Liver (tissue), 9 donors: Measurements from ENCODE around the gene GPR55. TPM values are rescaled to one million over a fixed set of nuclear protein-coding genes. Genes with fewer than 3 reads are reported as not detected.

Experiments used
- DNase-seq: peaks from one replicate; pipeline ENCODE4 v3.0.0-alpha.2; 2017; ENCODE audit warnings: low spot score
- H3K27ac ChIP-seq, 2 donors: one replicate each; pipeline ENCODE4 v1.7.0; 2013; ENCODE audit warnings: inconsistent platforms in 2 of 2, low read length in 2 of 2, control low read depth in 1 of 2, low read depth in 1 of 2, mild to moderate bottlenecking in 1 of 2
- H3K27me3 ChIP-seq, 4 donors: one replicate each; pipeline versions ENCODE4 v1.6.1 to v1.7.0; 2013; ENCODE audit warnings: low read length in 3 of 4, inconsistent platforms in 1 of 4, mild to moderate bottlenecking in 1 of 4, moderate library complexity in 1 of 4; ENCODE audit not compliant: control insufficient read depth in 4 of 4, insufficient read depth in 4 of 4
- H3K36me3 ChIP-seq, 4 donors: one replicate each; pipeline versions ENCODE4 v1.6.1 to v1.7.0; 2013; ENCODE audit warnings: low read length in 3 of 4, mild to moderate bottlenecking in 3 of 4, low read depth in 1 of 4, moderate library complexity in 1 of 4; ENCODE audit not compliant: control insufficient read depth in 4 of 4, insufficient read depth in 3 of 4
- H3K4me1 ChIP-seq, 4 donors: one replicate each; pipeline versions ENCODE4 v1.6.1 to v1.7.0; 2013; ENCODE audit warnings: low read length in 3 of 4, mild to moderate bottlenecking in 3 of 4, moderate library complexity in 1 of 4; ENCODE audit not compliant: control insufficient read depth in 4 of 4, insufficient read depth in 4 of 4
- H3K4me3 ChIP-seq, 3 donors: one replicate each; pipeline versions ENCODE4 v1.6.1 to v1.7.0; 2013; ENCODE audit warnings: low read length in 3 of 3, control low read depth in 1 of 3, low read depth in 1 of 3, mild to moderate bottlenecking in 1 of 3
- H3K9ac ChIP-seq, 2 donors: one replicate each; pipeline ENCODE4 v1.7.0; 2013; ENCODE audit warnings: low read length in 2 of 2, mild to moderate bottlenecking in 2 of 2, moderate library complexity in 2 of 2, control low read depth in 1 of 2, low read depth in 1 of 2
- H3K9me3 ChIP-seq, 4 donors: one replicate each; pipeline versions ENCODE4 v1.6.1 to v1.7.0; 2013; ENCODE audit warnings: low read length in 3 of 4; ENCODE audit not compliant: control insufficient read depth in 4 of 4
- CTCF ChIP-seq: fragments of 150-350 bp; IDR thresholded peaks from 2 replicates; pipeline ENCODE4 v1.5.1; 2017; ENCODE audit warnings: improper control_type of control experiment, low read depth, low read length; ENCODE audit not compliant: missing input control
- EGR1 ChIP-seq, 2 donors: IDR thresholded peaks; 2 replicates each; pipeline ENCODE4 v1.6.1; 2016 to 2018; ENCODE audit warnings: antibody characterized with exemption in 2 of 2, low read depth in 2 of 2
- FOXA1 ChIP-seq: IDR thresholded peaks from 2 replicates; pipeline ENCODE4 v1.6.1; 2016; ENCODE audit warnings: antibody characterized with exemption
- FOXA2 ChIP-seq: IDR thresholded peaks from 2 replicates; pipeline ENCODE4 v1.6.1; 2016; ENCODE audit warnings: antibody characterized with exemption
- GABPA ChIP-seq, 2 donors: IDR thresholded peaks in 1 of 2; conservative IDR thresholded peaks in 1 of 2; 2 replicates each; pipeline ENCODE4 v1.6.1; 2016; ENCODE audit warnings: antibody characterized with exemption in 2 of 2, mild to moderate bottlenecking in 1 of 2, moderate library complexity in 1 of 2
- HNF4A ChIP-seq, 2 donors: conservative IDR thresholded peaks; 2 replicates each; pipeline ENCODE4 v1.6.1; 2016; ENCODE audit warnings: antibody characterized with exemption in 2 of 2, mild to moderate bottlenecking in 2 of 2
- HNF4G ChIP-seq: IDR thresholded peaks from 2 replicates; pipeline ENCODE4 v1.6.1; 2016; ENCODE audit warnings: antibody characterized with exemption
- MAX ChIP-seq: IDR thresholded peaks from 2 replicates; pipeline ENCODE4 v1.6.1; 2016; ENCODE audit warnings: antibody characterized with exemption
- NR2F2 ChIP-seq: IDR thresholded peaks from 2 replicates; pipeline ENCODE4 v1.6.1; 2016; ENCODE audit warnings: antibody characterized with exemption
- RAD21 ChIP-seq, 2 donors: IDR thresholded peaks; 2 replicates each; pipeline ENCODE4 v1.6.1; 2016; ENCODE audit warnings: antibody characterized with exemption in 2 of 2, mild to moderate bottlenecking in 2 of 2
- REST ChIP-seq: IDR thresholded peaks from 2 replicates; pipeline ENCODE4 v1.6.1; 2016; ENCODE audit warnings: antibody characterized with exemption, mild to moderate bottlenecking
- RXRA ChIP-seq, 2 donors: IDR thresholded peaks; 2 replicates each; pipeline ENCODE4 v1.6.1; 2017 to 2018; ENCODE audit warnings: antibody characterized with exemption in 2 of 2, mild to moderate bottlenecking in 1 of 2
- SP1 ChIP-seq: IDR thresholded peaks from 2 replicates; pipeline ENCODE4 v1.6.1; 2018; ENCODE audit warnings: antibody characterized with exemption, mild to moderate bottlenecking
- TAF1 ChIP-seq: conservative IDR thresholded peaks from 2 replicates; pipeline ENCODE4 v1.6.1; 2016; ENCODE audit warnings: antibody characterized with exemption, mild to moderate bottlenecking
- YY1 ChIP-seq: IDR thresholded peaks from 2 replicates; pipeline ENCODE4 v1.6.1; 2016; ENCODE audit warnings: antibody characterized with exemption, mild to moderate bottlenecking
- ZBTB33 ChIP-seq: IDR thresholded peaks from 2 replicates; pipeline ENCODE4 v1.6.1; 2016; ENCODE audit warnings: antibody characterized with exemption
- WGBS: extraction: QIAGEN DNeasy Blood & Tissue Kit; methylation state at CpG from one replicate; pipeline ENCODE4 v1.1.7; 2013; 5-methylcytosine and 5-hydroxymethylcytosine counted together
- polyA plus RNA-seq, 2 donors: library from polyadenylated mRNA; stranded (reverse) in 1 of 2; unstranded in 1 of 2; fragments of 200-250 nt in 1 of 2; fragments of >200 nt in 1 of 2; fragmentation: Nextera tagmentation in 1 of 2; extraction: Ambion mirVana in 1 of 2; gene quantifications; one replicate each; pipeline versions ENCODE4 v1.2.1 to v1.2.3, GENCODE V29; 2013 to 2015
- total RNA-seq, 2 donors: library from RNA; depleted of rRNA; stranded (reverse); fragments of >200 nt; gene quantifications; one replicate each; pipeline ENCODE4 v1.2.3, GENCODE V29; 2014
- donor health status: healthy.
- donor health status: healthy.
- donor health status: healthy.
- donor health status: healthy.
- donor health status: healthy.

GPR55 gene
- total and polyA plus RNA-seq, 4 donors, result 0.05 to 0.17 (median 0.10) TPM; not detected in 1

GRCh38 chr2:230919240-230919639 is 5.8 kb downstream of the GPR55 start:
- no peaks in the 10 kb centered on the region for H3K27me3 ChIP-seq
- no peak for DNase-seq
- TF ChIP-seq RXRA (IDR thresholded peaks at IDR 0.05), result no peak
- no peak for TF ChIP-seq CTCF
- TF ChIP-seq TAF1, result no peak
- TF ChIP-seq SP1, result no peak
- TF ChIP-seq EGR1 (IDR thresholded peaks at IDR 0.05; ENCODE audit: low read depth in 2 of 2), result no peak
- no peak for TF ChIP-seq MAX
- no peak for TF ChIP-seq HNF4G
- TF ChIP-seq HNF4A (conservative IDR thresholded peaks at IDR 0.05), result no peak
- TF ChIP-seq YY1, result no peak
- no peak for TF ChIP-seq FOXA1
- TF ChIP-seq ZBTB33, result no peak
- TF ChIP-seq REST, result no peak
- no peak for TF ChIP-seq RAD21 (IDR thresholded peaks at IDR 0.05)
- TF ChIP-seq GABPA (IDR thresholded peaks at IDR 0.05 in 1 of 2, conservative IDR thresholded peaks at IDR 0.05 in 1 of 2), result no peak
- TF ChIP-seq NR2F2, result no peak
- H3K9ac ChIP-seq, result no peak overlapping the region
- no peaks in the 10 kb centered on the region for H3K9me3 ChIP-seq
- H3K4me3 ChIP-seq, result no peak overlapping the region
- H3K36me3 ChIP-seq, result no peaks in the 10 kb centered on the region
- H3K4me1 ChIP-seq, result no peaks in the 10 kb centered on the region
- no peak overlapping the region for H3K27ac ChIP-seq
- WGBS, result 74% methylated on average over 2 of the region's 2 CpGs

- Histone ChIP-seq H3K4me1 (no peaks in the 10 kb centered on the region), H3K9ac (no peak overlapping the region), H3K9me3 (no peaks in the 10 kb centered on the region), H3K27ac (no peak overlapping the region), H3K4me3 (no peak overlapping the region), H3K36me3 (no peaks in the 10 kb centered on the region), H3K27me3 (no peaks in the 10 kb centered on the region)
- DNase-seq, result no peak
- no peak for TF ChIP-seq YY1
- no peak for TF ChIP-seq TAF1
- TF ChIP-seq RXRA (IDR thresholded peaks at IDR 0.05), result no peak
- TF ChIP-seq HNF4A (conservative IDR thresholded peaks at IDR 0.05), result no peak
- TF ChIP-seq FOXA1, result no peak
- no peak for TF ChIP-seq FOXA2
- no peak for TF ChIP-seq HNF4G
- TF ChIP-seq CTCF, result no peak
- TF ChIP-seq GABPA (IDR thresholded peaks at IDR 0.05 in 1 of 2, conservative IDR thresholded peaks at IDR 0.05 in 1 of 2), result no peak
- TF ChIP-seq REST, result no peak
- TF ChIP-seq ZBTB33, result no peak
- 90% methylated on average over 7 of the region's 7 CpGs for WGBS
Observed at GRCh38 chr2:230916218-230916617, 8.8 kb downstream of the GPR55 start.
